H1 (cell line): Measurements from ENCODE around the gene AMN1. TPM values are rescaled to one million over a fixed set of nuclear protein-coding genes. Genes with fewer than 3 reads are reported as not detected.

ENCODE experiments used
- CTCF ChIA-PET: fragments of 300-600 bp; sonication (Branson Sonifier 250); formaldehyde crosslinking; loops from one replicate; lab custom pipeline; 2021; ENCODE audit not compliant: partially characterized antibody; lab: Charles Lee
- POLR2A ChIA-PET: fragments of 300-600 bp; sonication (Branson Sonifier 250); formaldehyde crosslinking; loops from one replicate; lab custom pipeline; 2021; ENCODE audit warnings: inconsistent platforms; ENCODE audit not compliant: partially characterized antibody; lab: Charles Lee
- DNase-seq, 2 experiments: peaks; one replicate each; pipeline versions ENCODE4 v3.0.0 to v3.0.0-alpha.2; 2010 to 2022; ENCODE audit warnings: low spot score in 2 of 2, low read depth in 1 of 2, mixed read lengths in 1 of 2
- FAIRE-seq: peaks from 2 replicates; lab custom pipeline; 2011; peaks lifted over from hg19 to GRCh38; lab: Jason Lieb, UNC
- H2AFZ ChIP-seq: 2 replicates; pipeline ENCODE4 v1.8.1; 2012; ENCODE audit warnings: low read length, inconsistent platforms
- H2AK5ac ChIP-seq: 2 replicates; pipeline ENCODE4 v1.6.1; 2013; ENCODE audit warnings: low read depth, low read length
- H2BK120ac ChIP-seq: replicated peaks from 2 replicates; pipeline ENCODE3; 2013; ENCODE audit warnings: low read depth, low read length, inconsistent platforms
- H2BK12ac ChIP-seq: 2 replicates; pipeline ENCODE4 v1.6.1; 2013; ENCODE audit warnings: low read depth, low read length
- H2BK15ac ChIP-seq: 2 replicates; pipeline ENCODE4 v1.6.1; 2013; ENCODE audit warnings: low read length
- H2BK20ac ChIP-seq: 2 replicates; pipeline ENCODE4 v1.6.1; 2013; ENCODE audit warnings: low read length
- H2BK5ac ChIP-seq: 2 replicates; pipeline ENCODE4 v1.6.1; 2013; ENCODE audit warnings: low read depth, low read length
- H3K14ac ChIP-seq: 2 replicates; pipeline ENCODE4 v1.6.1; 2013; ENCODE audit warnings: inconsistent platforms; ENCODE audit not compliant: insufficient read length
- H3K18ac ChIP-seq: 2 replicates; pipeline ENCODE4 v1.6.1; 2013; ENCODE audit warnings: low read length; ENCODE audit errors: extremely low read depth
- H3K23ac ChIP-seq: 2 replicates; pipeline ENCODE4 v1.6.1; 2013; ENCODE audit warnings: inconsistent platforms; ENCODE audit not compliant: insufficient read length
- H3K23me2 ChIP-seq: 2 replicates; pipeline ENCODE4 v1.6.1; 2013; ENCODE audit warnings: low read depth, low read length
- H3K27ac ChIP-seq: 2 replicates; pipeline ENCODE4 v1.6.1; 2011; ENCODE audit warnings: low read depth, low read length, inconsistent platforms
- H3K27me3 ChIP-seq, 4 experiments: replicated peaks in 1 of 4; 1 replicate in 1 of 4; 2 replicates in 3 of 4; pipeline versions ENCODE4 v1.6.1 to v1.8.1; 2011 to 2013; ENCODE audit warnings: low read length in 3 of 4, mild to moderate bottlenecking in 3 of 4, inconsistent platforms in 2 of 4, mixed read lengths in 2 of 4, moderate library complexity in 1 of 4; ENCODE audit not compliant: control insufficient read depth in 3 of 4, insufficient read depth in 3 of 4; ENCODE audit errors: extremely low read depth in 1 of 4
- H3K36me3 ChIP-seq, 4 experiments: 2 replicates each; pipeline versions ENCODE4 v1.6.1 to v1.8.1; 2011 to 2013; ENCODE audit warnings: mild to moderate bottlenecking in 4 of 4, low read length in 3 of 4, moderate library complexity in 2 of 4, control low read depth in 1 of 4, inconsistent platforms in 1 of 4; ENCODE audit not compliant: insufficient read depth in 4 of 4, control insufficient read depth in 2 of 4
- H3K4ac ChIP-seq: replicated peaks from 2 replicates; pipeline ENCODE3; 2013; ENCODE audit warnings: low read length, low read depth, mixed read lengths, inconsistent platforms; ENCODE audit not compliant: insufficient read length
- H3K4me1 ChIP-seq, 4 experiments: replicated peaks in 1 of 4; 1 replicate in 1 of 4; 2 replicates in 3 of 4; pipeline versions ENCODE4 v1.6.1 to v1.8.1; 2011 to 2013; ENCODE audit warnings: low read length in 3 of 4, inconsistent platforms in 2 of 4, mixed read lengths in 1 of 4; ENCODE audit not compliant: insufficient read depth in 4 of 4, control insufficient read depth in 3 of 4
- H3K4me2 ChIP-seq, 2 experiments: 2 replicates each; pipeline versions ENCODE4 v1.6.1 to v1.8.1; 2011 to 2013; ENCODE audit warnings: low read depth in 2 of 2, low read length in 2 of 2, control low read depth in 1 of 2, inconsistent platforms in 1 of 2, mild to moderate bottlenecking in 1 of 2; ENCODE audit not compliant: insufficient read depth in 1 of 2
- H3K4me3 ChIP-seq, 4 experiments: fragments of 200-600, 300-600 bp in 1 of 4; sonication (generic), shearing (Covaris generic), sonication (Bioruptor Twin) in 1 of 4; 2 replicates each; pipeline versions ENCODE4 v1.5.1 to v1.8.1; 2011 to 2016; ENCODE audit warnings: low read length in 4 of 4, low read depth in 3 of 4, control low read depth in 2 of 4, inconsistent platforms in 2 of 4, mild to moderate bottlenecking in 2 of 4, mixed read lengths in 1 of 4, moderate library complexity in 1 of 4; ENCODE audit not compliant: insufficient read depth in 2 of 4; ENCODE audit errors: extremely low read depth in 1 of 4
- H3K56ac ChIP-seq: replicated peaks from 2 replicates; pipeline ENCODE3; 2013; ENCODE audit warnings: low read depth, mild to moderate bottlenecking, mixed read lengths, low read length, inconsistent platforms; ENCODE audit not compliant: insufficient read length
- H3K79me1 ChIP-seq: 2 replicates; pipeline ENCODE4 v1.6.1; 2013; ENCODE audit warnings: low read depth, low read length, control low read depth
- H3K79me2 ChIP-seq, 2 experiments: 2 replicates each; pipeline versions ENCODE4 v1.6.1 to v1.8.1; 2012 to 2013; ENCODE audit warnings: low read length in 2 of 2, mild to moderate bottlenecking in 2 of 2, inconsistent platforms in 1 of 2; ENCODE audit not compliant: insufficient read depth in 2 of 2, control insufficient read depth in 1 of 2
- H3K9ac ChIP-seq, 4 experiments: replicated peaks in 1 of 4; 1 replicate in 1 of 4; 2 replicates in 3 of 4; pipeline versions ENCODE4 v1.6.1 to v1.8.1; 2011 to 2013; ENCODE audit warnings: low read depth in 3 of 4, low read length in 3 of 4, control low read depth in 2 of 4, mild to moderate bottlenecking in 2 of 4, moderate library complexity in 2 of 4, inconsistent platforms in 1 of 4; ENCODE audit errors: extremely low read depth in 1 of 4
- H3K9me3 ChIP-seq, 2 experiments: 2 replicates each; pipeline versions ENCODE4 v1.6.1 to v1.8.1; 2012 to 2013; ENCODE audit warnings: mild to moderate bottlenecking in 2 of 2, moderate library complexity in 2 of 2, control low read depth in 1 of 2, inconsistent platforms in 1 of 2, low read depth in 1 of 2, low read length in 1 of 2, mixed read lengths in 1 of 2; ENCODE audit not compliant: insufficient read depth in 2 of 2
- H4K20me1 ChIP-seq, 2 experiments: replicated peaks in 1 of 2; 2 replicates each; pipeline versions ENCODE3 to v1.8.1; 2011 to 2013; ENCODE audit warnings: inconsistent platforms in 2 of 2, low read length in 2 of 2, mild to moderate bottlenecking in 1 of 2; ENCODE audit not compliant: insufficient read depth in 2 of 2, control insufficient read depth in 1 of 2
- H4K5ac ChIP-seq: 2 replicates; pipeline ENCODE4 v1.6.1; 2013; ENCODE audit warnings: low read length, low read depth, mixed read lengths, inconsistent platforms; ENCODE audit not compliant: insufficient read length
- H4K8ac ChIP-seq: 2 replicates; pipeline ENCODE4 v1.8.0; 2013; ENCODE audit warnings: mild to moderate bottlenecking, moderate library complexity, low read length, inconsistent platforms; ENCODE audit not compliant: insufficient read depth; ENCODE audit errors: extremely low read depth
- H4K91ac ChIP-seq: replicated peaks from 2 replicates; pipeline ENCODE3; 2013; ENCODE audit warnings: low read length, mixed read lengths, inconsistent platforms; ENCODE audit not compliant: insufficient read length
- BACH1 ChIP-seq: IDR thresholded peaks from 2 replicates; pipeline ENCODE4 v1.6.1; 2012; ENCODE audit warnings: low read length, improper control_type of control experiment
- BRCA1 ChIP-seq: IDR thresholded peaks from 2 replicates; pipeline ENCODE4 v1.6.1; 2012; ENCODE audit warnings: low read depth, low read length, improper control_type of control experiment
- CBX8 ChIP-seq: fragments of 300-800, 300-1000 bp; sonication (generic); IDR thresholded peaks from 2 replicates; pipeline ENCODE4 v1.7.1; 2016; ENCODE audit warnings: low read depth, low read length, borderline replicate concordance
- CHD1 ChIP-seq: IDR thresholded peaks from 2 replicates; pipeline ENCODE4 v1.6.1; 2012; ENCODE audit warnings: low read depth, low read length, improper control_type of control experiment
- GTF2F1 ChIP-seq: IDR thresholded peaks from 2 replicates; pipeline ENCODE4 v1.6.1; 2012; ENCODE audit warnings: low read depth, low read length, improper control_type of control experiment, borderline replicate concordance
- HDAC6 ChIP-seq: IDR thresholded peaks from one replicate; pipeline ENCODE4 v1.7.1; 2012; ENCODE audit warnings: low read depth, mild to moderate bottlenecking, inconsistent platforms, low read length, moderate library complexity
- MAFK ChIP-seq: IDR thresholded peaks from 2 replicates; pipeline ENCODE4 v1.6.1; 2012; ENCODE audit warnings: low read depth, mild to moderate bottlenecking, improper control_type of control experiment, low read length
- RBBP5 ChIP-seq: IDR thresholded peaks from 2 replicates; pipeline ENCODE4 v1.7.1; 2012; ENCODE audit warnings: low read depth, mild to moderate bottlenecking, inconsistent platforms, low read length, moderate library complexity, borderline replicate concordance
- RNF2 ChIP-seq: fragments of 200-900, 300-1000 bp; sonication (generic); IDR thresholded peaks from 2 replicates; pipeline ENCODE4 v1.7.1; 2016; ENCODE audit warnings: borderline replicate concordance, low read depth, mild to moderate bottlenecking, antibody characterized with exemption, low read length; ENCODE audit not compliant: poor library complexity, severe bottlenecking; ENCODE audit errors: missing control alignments
- SP1 ChIP-seq: IDR thresholded peaks from 2 replicates; pipeline ENCODE4 v1.6.1; 2011; ENCODE audit warnings: low read depth, low read length
- SP4 ChIP-seq: IDR thresholded peaks from 2 replicates; pipeline ENCODE4 v1.6.1; 2012; ENCODE audit warnings: low read length, inconsistent platforms
- WGBS, 2 experiments: shearing (Covaris generic) in 1 of 2; methylation state at CpG; one replicate each; pipeline versions ENCODE4 v1.1.6 to v1.1.7; 2013 to 2015; ENCODE audit warnings: low lambda C conversion rate in 2 of 2, mixed read lengths in 2 of 2, inconsistent platforms in 1 of 2, low coverage in 1 of 2, missing lambda C conversion rate in 1 of 2; ENCODE audit not compliant: insufficient replicate concordance in 2 of 2, insufficient coverage in 1 of 2, insufficient read length in 1 of 2; ENCODE audit errors: extremely low coverage in 1 of 2, missing lambda C conversion rate in 1 of 2; 5-methylcytosine and 5-hydroxymethylcytosine counted together
- polyA plus RNA-seq, 7 experiments: library from polyadenylated mRNA; depleted of rRNA in 3 of 7; stranded (reverse) in 5 of 7; unstranded in 2 of 7; fragments of >200 nt in 5 of 7; fragments of 200-250 nt in 2 of 7; gene quantifications; 1 replicate in 5 of 7; 2 replicates in 1 of 7; 4 replicates in 1 of 7; pipeline versions ENCODE4 v1.2.1 to v1.2.3, GENCODE V29; 2011 to 2013; ENCODE audit warnings: missing spikeins in 2 of 7, mixed read lengths in 2 of 7
- total RNA-seq: library from RNA; stranded (reverse); fragmentation: NEBNext Ultra II Directional; extraction: Animal tissue kit (Norgen Biotek cat#: 25700); gene quantifications from 2 replicates; pipeline ENCODE4 v1.2.1, GENCODE V29; 2021
- TF ChIP-seq, protein P1 (sequence below): IDR thresholded peaks from 2 replicates; pipeline ENCODE4 v1.6.1; 2011; ENCODE audit warnings: low read length, improper control_type of control experiment

AMN1 gene
- total and polyA plus RNA-seq, 2 of the 8 experiments (the other 6 are each of a cell fraction or from before 2014, with no cell fraction given): 7.5 to 13.8 TPM

- CTCF ChIA-PET: interaction anchor here (1.7 kb wide), 1 partner anchor 25 kb away, joined by 4 read pairs; no protein-coding TSS in a partner anchor
- POLR2A ChIA-PET: interaction anchor here (0.9 kb wide), 1 partner anchor 13 kb away, joined by 3 read pairs; no protein-coding TSS in a partner anchor
- no peak overlapping the region for H3K14ac ChIP-seq
- H3K4ac ChIP-seq: no peak overlapping the region
- no peak overlapping the region for H2AK5ac ChIP-seq
- H3K27me3 ChIP-seq: peaks cover 0 to 2% (median 0%) of the 10 kb centered on the region in 4 experiments; a peak in 2 of 7 replicates
- H3K36me3 ChIP-seq: no peaks in the 10 kb centered on the region
- H3K27ac ChIP-seq: no peak overlapping the region
- no peak overlapping the region for H2BK20ac ChIP-seq
- no peaks in the 10 kb centered on the region for H3K79me2 ChIP-seq
- no peak overlapping the region for H3K18ac ChIP-seq
- FAIRE-seq (no peak), DNase-seq (no peak)
- H2BK15ac ChIP-seq: no peak overlapping the region
- H2AFZ ChIP-seq: no peak overlapping the region
- peaks cover 0 to 7% (median 5%) of the 10 kb centered on the region in 4 experiments; a peak in 5 of 7 replicates for H3K4me1 ChIP-seq
- H3K23ac ChIP-seq: no peak overlapping the region
- H4K5ac ChIP-seq: no peak overlapping the region
- H3K9me3 ChIP-seq: no peaks in the 10 kb centered on the region
- H3K23me2 ChIP-seq: peaks cover 8% of the 10 kb centered on the region
- no peak overlapping the region for H3K56ac ChIP-seq
- no peak overlapping the region for H2BK12ac ChIP-seq
- H3K9ac ChIP-seq: no peak overlapping the region
- no peak overlapping the region for H4K8ac ChIP-seq
- H4K91ac ChIP-seq: no peak overlapping the region
- H2BK120ac ChIP-seq: no peak overlapping the region
- no peak overlapping the region for H2BK5ac ChIP-seq
- H3K4me2 ChIP-seq: no peak overlapping the region
- no peaks in the 10 kb centered on the region for H3K79me1 ChIP-seq
- 92 to 100% methylated on average over 1 to 2 of the region's 2 CpGs for WGBS, 2 experiments
- H4K20me1 ChIP-seq: peaks cover 0 to 2% of the 10 kb centered on the region in 2 experiments
- H3K4me3 ChIP-seq: no peak overlapping the region
- no peak for TF ChIP-seq RNF2
- TF ChIP-seq CBX8: no peak
- no peak for TF ChIP-seq GTF2F1
- TF ChIP-seq, protein P1, sequence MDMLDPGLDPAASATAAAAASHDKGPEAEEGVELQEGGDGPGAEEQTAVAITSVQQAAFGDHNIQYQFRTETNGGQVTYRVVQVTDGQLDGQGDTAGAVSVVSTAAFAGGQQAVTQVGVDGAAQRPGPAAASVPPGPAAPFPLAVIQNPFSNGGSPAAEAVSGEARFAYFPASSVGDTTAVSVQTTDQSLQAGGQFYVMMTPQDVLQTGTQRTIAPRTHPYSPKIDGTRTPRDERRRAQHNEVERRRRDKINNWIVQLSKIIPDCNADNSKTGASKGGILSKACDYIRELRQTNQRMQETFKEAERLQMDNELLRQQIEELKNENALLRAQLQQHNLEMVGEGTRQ: no peak
- TF ChIP-seq SP4: no peak
- TF ChIP-seq MAFK: no peak
- no peak for TF ChIP-seq CHD1
- TF ChIP-seq BACH1: no peak
- no peak for TF ChIP-seq RBBP5
- TF ChIP-seq BRCA1: no peak
- no peak for TF ChIP-seq HDAC6
- no peak for TF ChIP-seq SP1
These were observed 1.6 kb downstream of the AMN1 start for GRCh38 chr12:31727192-31727591.
